ENCODE data around the gene ARMC2.

DNA sequence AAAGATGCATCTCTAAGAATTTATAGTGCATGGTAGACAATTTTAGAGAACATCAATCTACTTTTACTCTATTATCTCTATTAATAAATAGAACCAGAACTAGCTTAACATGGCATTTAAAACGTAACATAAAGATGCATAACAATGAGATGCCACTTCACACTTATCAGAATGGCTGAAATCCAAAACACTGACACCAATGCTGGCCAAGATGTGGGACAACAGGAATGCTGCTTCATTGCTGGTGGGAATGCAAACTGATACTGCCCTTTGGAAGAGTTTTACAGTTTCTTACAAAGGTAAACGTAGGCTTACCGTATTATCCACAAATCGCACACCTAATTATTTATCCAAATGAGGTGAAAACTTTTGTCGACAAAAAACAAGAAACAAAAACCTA lies 151.2 kb downstream of the ARMC2 start:
- TF ChIP-seq, protein P1, sequence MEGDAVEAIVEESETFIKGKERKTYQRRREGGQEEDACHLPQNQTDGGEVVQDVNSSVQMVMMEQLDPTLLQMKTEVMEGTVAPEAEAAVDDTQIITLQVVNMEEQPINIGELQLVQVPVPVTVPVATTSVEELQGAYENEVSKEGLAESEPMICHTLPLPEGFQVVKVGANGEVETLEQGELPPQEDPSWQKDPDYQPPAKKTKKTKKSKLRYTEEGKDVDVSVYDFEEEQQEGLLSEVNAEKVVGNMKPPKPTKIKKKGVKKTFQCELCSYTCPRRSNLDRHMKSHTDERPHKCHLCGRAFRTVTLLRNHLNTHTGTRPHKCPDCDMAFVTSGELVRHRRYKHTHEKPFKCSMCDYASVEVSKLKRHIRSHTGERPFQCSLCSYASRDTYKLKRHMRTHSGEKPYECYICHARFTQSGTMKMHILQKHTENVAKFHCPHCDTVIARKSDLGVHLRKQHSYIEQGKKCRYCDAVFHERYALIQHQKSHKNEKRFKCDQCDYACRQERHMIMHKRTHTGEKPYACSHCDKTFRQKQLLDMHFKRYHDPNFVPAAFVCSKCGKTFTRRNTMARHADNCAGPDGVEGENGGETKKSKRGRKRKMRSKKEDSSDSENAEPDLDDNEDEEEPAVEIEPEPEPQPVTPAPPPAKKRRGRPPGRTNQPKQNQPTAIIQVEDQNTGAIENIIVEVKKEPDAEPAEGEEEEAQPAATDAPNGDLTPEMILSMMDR (IDR thresholded peaks at IDR 0.05), result no peak
- TF ChIP-seq EP300 (IDR thresholded peaks at IDR 0.05) (no peak), POLR2AphosphoS5 (IDR thresholded peaks at IDR 0.05) (no peak), POLR2A (IDR thresholded peaks at IDR 0.05) (no peak)
